Measurements from ENCODE around the gene NRG3. TPM values are rescaled to one million over a fixed set of nuclear protein-coding genes. Genes with fewer than 3 reads are reported as not detected.

The NRG3 gene
- total and polyA plus RNA-seq, 2 of the 4 experiments (the other 2 are of a cell fraction) = not detected

DNA sequence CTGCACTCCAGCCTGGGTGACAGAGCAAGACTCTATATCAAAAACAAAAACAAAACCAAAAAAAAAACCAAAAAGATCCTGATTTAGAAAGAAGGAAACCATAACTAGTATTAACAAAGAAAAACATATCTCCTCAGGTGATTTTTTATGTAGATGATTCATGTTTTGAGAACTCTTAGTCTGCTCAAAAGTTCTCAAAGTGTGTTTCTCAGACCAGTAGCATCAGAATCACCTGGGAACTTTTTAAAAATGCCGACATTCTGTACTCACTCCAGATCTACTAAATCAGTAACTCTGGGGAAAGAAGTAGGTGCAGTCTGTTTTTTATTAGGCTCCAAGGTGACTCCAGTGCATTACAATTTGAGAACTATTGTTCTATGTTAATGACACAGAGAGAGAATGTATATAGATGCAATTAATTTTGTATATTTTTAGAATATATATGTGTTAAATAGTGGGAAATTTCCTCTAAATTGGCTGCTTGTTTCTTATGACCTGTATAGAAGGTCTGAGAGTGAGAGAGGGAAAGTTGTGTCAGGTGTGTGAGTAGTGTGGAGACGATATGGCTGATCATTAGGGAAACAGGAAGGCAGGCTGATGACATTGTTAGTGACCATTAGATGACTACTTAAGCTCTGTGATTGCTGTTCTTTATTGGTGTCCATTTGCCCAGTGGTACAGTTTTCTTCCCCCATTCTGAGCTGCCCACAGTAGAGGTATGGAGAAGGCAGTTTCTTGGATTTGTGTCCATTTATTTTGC, 1075.0 kb downstream of the NRG3 start:
- no CpG with 5 or more reads among the region's 2 CpGs for WGBS, 2 experiments (ENCODE audit: extremely low coverage in 2 of 2, insufficient read length in 1 of 2)
- no peak overlapping the region for H3K4me2 ChIP-seq (ENCODE audit: low read depth, low read length)
- CTCF ChIA-PET = no interaction called here

More for the DNA sequence above, 1075.0 kb downstream of the NRG3 start:
- dilution Hi-C loops (cut with HindIII; ENCODE audit: low sequenced_read_pairs, unreplicated experiment) = no loop called here
- no peak overlapping the region for H4K91ac ChIP-seq (ENCODE audit: insufficient read depth, low read depth, low read length)
- TF ChIP-seq CHD1 (IDR thresholded peaks at IDR 0.05; ENCODE audit: low read depth, low read length) (no peak), MXI1 (IDR thresholded peaks at IDR 0.05; ENCODE audit: borderline replicate concordance, low read depth, low read length) (no peak), SMC3 (IDR thresholded peaks at IDR 0.05; ENCODE audit: low read depth, low read length) (no peak), MAZ (IDR thresholded peaks at IDR 0.05; ENCODE audit: borderline replicate concordance, low read depth, low read length) (no peak), RCOR1 (IDR thresholded peaks at IDR 0.05; ENCODE audit: insufficient replicate concordance, low read length) (no peak), FOS (IDR thresholded peaks at IDR 0.05; ENCODE audit: low read depth, low read length) (no peak), POLR2A (IDR thresholded peaks at IDR 0.05; ENCODE audit: low read depth, low read length) (no peak)
- no peaks in the 10 kb centered on the region for H3K9me1 ChIP-seq (ENCODE audit: insufficient read depth, low read length)
- no peaks in the 10 kb centered on the region for H3K79me1 ChIP-seq (ENCODE audit: low read depth in 1 of 2, low read length in 2 of 2)
- no peak for DNase-seq
- intact Hi-C loops (cut with micrococcal nuclease) = no loop called here
- no peak overlapping the region for H3K14ac ChIP-seq (replicated peaks; ENCODE audit: low read depth, low read length)
- no peak overlapping the region for H4K5ac ChIP-seq (ENCODE audit: low read depth, low read length)
- ATAC-seq (ENCODE audit: low read depth) = no peak
- no peak overlapping the region for H2AK5ac ChIP-seq (ENCODE audit: low read depth, low read length)
- POLR2A ChIA-PET (ENCODE audit: unreplicated experiment) = no interaction called here
- H3K56ac ChIP-seq (ENCODE audit: extremely low read depth, insufficient read depth, low read length) = no peak overlapping the region
- H3K4ac ChIP-seq (ENCODE audit: low read depth, low read length) = no peak overlapping the region
- no peak overlapping the region for H4K8ac ChIP-seq (ENCODE audit: low read depth in 2 of 2, low read length in 2 of 2)
- H2BK15ac ChIP-seq (ENCODE audit: low read depth, low read length) = no peak overlapping the region
- H2BK5ac ChIP-seq (ENCODE audit: low read depth, low read length, poor library complexity, severe bottlenecking) = no peak overlapping the region
- H3K27ac ChIP-seq (ENCODE audit: insufficient read depth, low read length) = no peak overlapping the region
- H3K27me3 ChIP-seq (ENCODE audit: control insufficient read depth, insufficient read depth, low read length) = no peaks in the 10 kb centered on the region
- H3K9ac ChIP-seq (ENCODE audit: low read depth, low read length) = no peak overlapping the region
- no peaks in the 10 kb centered on the region for H3K4me1 ChIP-seq (ENCODE audit: control insufficient read depth, insufficient read depth, low read length)
- no peak overlapping the region for H3K18ac ChIP-seq (ENCODE audit: low read depth, low read length)
- H2BK120ac ChIP-seq (ENCODE audit: low read depth, low read length) = no peak overlapping the region
- in situ Hi-C loops (cut with MboI; ENCODE audit: low sequenced_read_pairs) = no loop called here
- H2AFZ ChIP-seq (replicated peaks; ENCODE audit: low read length, poor library complexity) = no peak overlapping the region
- H3K4me3 ChIP-seq (ENCODE audit: insufficient read depth, low read depth, low read length) = no peak overlapping the region
- H2AK9ac ChIP-seq (replicated peaks; ENCODE audit: low read depth, low read length, poor library complexity) = no peak overlapping the region
- H4K20me1 ChIP-seq (ENCODE audit: insufficient read depth, low read length) = no peaks in the 10 kb centered on the region
- BruUV-seq (replicated peaks) = no TSS peak
- no peak overlapping the region for H2BK20ac ChIP-seq (ENCODE audit: low read depth, low read length)
- H3K23ac ChIP-seq (ENCODE audit: low read depth, low read length) = no peak overlapping the region
- no peaks in the 10 kb centered on the region for H3K36me3 ChIP-seq (ENCODE audit: control insufficient read depth, insufficient read depth, low read length)
- no peaks in the 10 kb centered on the region for H3K9me3 ChIP-seq (ENCODE audit: control insufficient read depth, insufficient read depth, low read length)

All from IMR-90 (cell line).